GM21528 (cell line): ENCODE data around the gene DCUN1D1.

Experiments used
- ATAC-seq: cut with Tn5 transposase; IDR thresholded peaks from one replicate; pipeline ENCODE4 v1.9.1; 2021; ENCODE audit warnings: mild to moderate bottlenecking, moderate library complexity; ENCODE audit not compliant: unreplicated experiment, low FRiP score

DCUN1D1 gene

DNA sequence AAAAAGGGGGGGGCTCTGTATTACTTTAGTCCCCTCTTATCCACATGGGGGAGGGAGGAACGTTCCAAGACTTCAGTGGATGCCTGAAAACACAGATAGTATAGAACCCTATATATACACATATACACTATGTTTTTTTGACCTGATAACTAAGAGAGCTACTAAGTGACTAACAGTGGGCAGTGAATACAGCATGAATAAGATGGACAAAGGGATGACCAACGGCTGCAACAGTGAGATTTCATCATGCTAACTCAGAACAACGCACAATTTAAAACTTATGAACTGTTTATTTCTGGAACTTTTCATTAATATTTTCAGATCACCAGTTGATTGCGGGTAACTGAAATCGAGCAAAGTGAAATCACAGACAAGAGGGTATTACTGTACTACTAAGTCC, 7.3 kb downstream of the DCUN1D1 start:
- ATAC-seq = no peak

- ATAC-seq = no peak
These were observed 8.0 kb downstream of the DCUN1D1 start for GRCh38 chr3:182972387-182972786.

DNA sequence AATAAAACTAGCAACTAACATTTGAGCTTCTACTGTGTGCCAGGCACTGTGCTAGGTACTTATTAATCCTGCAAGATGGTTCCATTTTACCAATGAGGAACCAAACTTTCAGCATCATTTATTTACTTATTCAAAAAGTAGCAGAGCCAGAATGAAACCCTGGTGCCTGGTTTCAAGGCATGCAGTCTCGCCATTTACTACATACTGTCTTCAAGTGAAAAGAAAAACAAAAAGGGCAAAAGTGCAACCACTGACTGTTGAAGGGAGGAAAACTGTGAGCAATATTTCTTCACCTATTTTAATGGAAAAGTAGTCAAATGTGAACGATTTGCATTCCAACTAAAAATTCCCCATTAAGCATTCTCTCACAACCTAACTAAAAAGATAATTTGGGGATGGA, 8.7 kb downstream of the DCUN1D1 start:
- ATAC-seq = no peak

- no peak for ATAC-seq
These were observed 9.4 kb downstream of the DCUN1D1 start for GRCh38 chr3:182970811-182971418.

- ATAC-seq = no peak
These were observed 10.5 kb downstream of the DCUN1D1 start for GRCh38 chr3:182969853-182970252.

GRCh38 chr3:182969277-182969676, 11.1 kb downstream of the DCUN1D1 start:
- ATAC-seq = no peak

- peak; percentile 59 for ATAC-seq
These were observed 12.8 kb downstream of the DCUN1D1 start for GRCh38 chr3:182967218-182968204.

DNA sequence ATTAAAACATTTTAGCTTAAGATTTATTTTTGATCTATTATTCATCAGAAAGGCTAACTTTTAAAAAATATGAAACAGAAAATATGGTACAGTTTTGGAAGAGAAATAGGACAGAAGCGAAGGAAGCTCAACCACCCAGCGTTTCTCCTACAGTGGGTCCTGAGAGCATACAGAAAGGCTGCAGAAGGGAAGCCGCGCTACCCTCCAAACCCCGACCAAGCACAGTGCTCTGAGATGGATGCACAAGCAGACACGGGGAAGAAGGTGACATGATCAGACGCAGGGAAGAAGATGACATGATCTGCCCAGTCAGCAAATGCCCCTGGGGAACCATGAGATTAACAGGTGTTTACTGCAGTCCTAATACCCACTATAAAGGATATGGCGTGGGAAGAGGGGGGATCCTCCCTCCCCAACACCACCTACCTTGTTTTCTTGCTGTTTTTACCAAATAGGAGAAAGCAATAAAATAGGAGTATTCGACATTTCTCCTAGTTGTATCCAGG, 14.4 kb downstream of the DCUN1D1 start:
- no peak for ATAC-seq

DNA sequence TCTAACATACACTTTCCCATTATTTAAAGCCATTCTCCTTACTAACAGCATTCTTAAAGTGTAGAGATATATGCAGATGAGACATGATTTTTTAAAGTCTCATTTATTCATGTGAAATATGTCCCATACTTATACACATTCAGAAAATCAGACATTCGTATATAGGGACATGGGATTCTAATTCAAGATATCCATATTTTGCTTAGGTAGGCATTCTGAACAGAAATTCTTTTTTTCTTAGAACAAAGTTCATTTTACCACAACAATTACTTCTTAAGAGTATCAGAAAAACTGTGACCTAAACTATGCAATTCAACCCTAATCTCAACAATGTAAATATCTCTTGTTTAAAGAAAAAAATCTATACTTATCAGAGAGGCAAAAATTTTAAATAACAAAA, 16.2 kb downstream of the DCUN1D1 start:
- no peak for ATAC-seq

DNA sequence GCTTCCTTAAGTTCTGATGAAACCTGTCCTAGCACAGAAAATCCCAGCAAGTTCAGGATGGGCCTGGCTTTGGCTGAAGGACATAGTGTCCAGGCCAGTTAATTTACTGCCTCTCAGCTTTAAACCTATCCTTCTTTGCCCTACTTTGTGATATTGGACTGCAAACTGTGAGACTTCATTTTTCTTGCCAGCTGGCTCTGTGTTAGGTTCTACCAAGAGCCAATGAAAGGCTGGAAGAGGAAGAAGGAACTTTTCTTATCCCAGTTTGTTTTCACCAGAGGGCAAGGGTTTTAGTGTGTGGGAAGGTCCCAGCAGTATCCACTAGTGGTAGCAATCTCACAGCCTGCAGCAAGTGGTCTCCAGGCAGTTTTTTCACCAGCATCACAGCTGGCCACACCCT, 18.2 kb downstream of the DCUN1D1 start:
- ATAC-seq = no peak

- ATAC-seq = no peak
These were observed 20.6 kb downstream of the DCUN1D1 start for GRCh38 chr3:182959474-182960350.

- ATAC-seq = no peak
These were observed 22.6 kb downstream of the DCUN1D1 start for GRCh38 chr3:182957676-182958266.

GRCh38 chr3:182957226-182957625, 23.1 kb downstream of the DCUN1D1 start:
- ATAC-seq = no peak

DNA sequence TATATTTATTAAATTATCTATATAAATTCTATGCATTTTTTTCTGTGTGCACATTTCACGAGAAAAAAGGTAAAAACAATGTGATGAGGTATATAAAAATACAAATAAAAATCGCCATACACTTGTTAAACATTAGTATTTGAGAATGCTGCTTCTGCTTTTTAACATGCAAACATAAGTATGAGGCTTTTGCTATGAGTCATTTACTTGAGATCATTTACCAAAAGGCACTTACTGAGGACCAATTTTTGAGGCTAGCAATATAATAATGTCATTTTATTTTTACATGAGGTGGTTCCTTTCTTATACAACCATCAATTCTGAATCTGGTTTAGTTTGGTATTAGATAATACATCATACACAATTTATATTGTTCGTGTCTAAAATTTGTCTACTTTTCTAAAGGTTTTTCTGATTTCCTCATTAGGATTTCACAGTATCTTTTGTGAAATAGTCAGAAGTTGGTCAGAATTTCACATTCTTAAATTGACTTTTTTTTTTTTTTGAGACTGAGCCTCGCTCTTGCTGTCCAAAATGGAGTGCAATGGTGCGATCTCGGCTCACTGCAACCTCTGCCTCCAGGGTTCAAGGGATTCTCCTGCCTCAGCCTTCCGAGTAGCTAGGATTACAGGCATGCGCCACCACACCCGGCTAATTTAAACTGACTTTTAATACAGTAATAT, 25.6 kb downstream of the DCUN1D1 start:
- ATAC-seq = peak; percentile 87

GRCh38 chr3:182949688-182950087, 30.6 kb downstream of the DCUN1D1 start:
- no peak for ATAC-seq

GRCh38 chr3:182948305-182948704, 32.0 kb downstream of the DCUN1D1 start:
- no peak for ATAC-seq

- no peak for ATAC-seq
These were observed 32.5 kb downstream of the DCUN1D1 start for GRCh38 chr3:182947888-182948287.

- ATAC-seq = no peak
These were observed 38.6 kb downstream of the DCUN1D1 start for GRCh38 chr3:182941719-182942118.

DNA sequence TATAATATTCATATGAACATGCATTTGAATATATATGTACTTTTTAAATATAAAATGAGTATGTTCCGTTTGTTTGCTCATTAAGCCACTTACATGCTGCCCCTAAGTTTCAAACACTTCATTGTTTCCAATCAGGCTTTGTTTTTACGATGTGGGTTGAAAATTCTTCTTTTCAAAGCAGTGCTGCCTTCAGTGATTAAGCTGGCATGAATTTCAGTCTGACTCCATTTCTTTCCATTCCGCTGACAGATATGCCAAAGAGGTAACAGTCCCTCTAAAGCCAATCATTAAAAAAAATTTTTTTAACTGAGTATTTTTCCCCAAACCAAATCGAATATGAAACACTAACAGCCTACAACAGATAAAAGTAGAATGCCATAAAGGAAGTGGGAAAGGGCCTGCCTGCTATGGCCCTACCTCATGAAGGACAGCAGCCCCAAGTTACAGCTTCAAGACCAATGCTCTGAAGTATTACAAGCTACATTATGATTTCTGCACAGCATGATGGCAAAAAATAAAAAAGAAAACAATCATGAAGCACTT, 40.0 kb downstream of the DCUN1D1 start:
- no peak for ATAC-seq
